Measurements from ENCODE around the gene PRXL2B.
"Not testable (repeated sequence)": the region's sequence is repeated elsewhere in the genome, so short reads cannot be mapped to it uniquely, and the experiment has no call there.

Gene PRXL2B

DNA sequence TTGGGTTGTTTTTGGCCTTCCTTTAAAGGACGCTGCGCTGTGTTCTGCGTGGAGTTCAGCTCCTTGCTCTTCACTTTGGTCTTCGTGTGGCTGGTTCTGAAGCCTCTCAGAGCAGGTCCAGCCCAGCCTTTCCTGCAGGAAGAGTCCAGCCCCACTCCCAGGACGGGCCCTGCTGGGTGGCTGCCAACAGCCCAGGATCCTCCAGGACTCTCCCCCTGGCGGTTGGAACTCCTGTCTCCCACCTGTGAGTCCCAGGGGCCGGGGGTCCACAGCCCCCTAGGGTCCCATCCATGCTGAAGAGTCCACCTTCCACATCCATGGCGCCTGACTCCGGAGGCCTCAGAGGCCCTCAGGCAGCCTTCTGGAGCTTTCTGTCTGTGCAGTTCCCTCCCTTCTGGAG is 35.0 kb upstream of the PRXL2B start:
- DNase-seq, result not testable (repeated sequence)

- DNase-seq, result no peak
These were observed 34.4 kb upstream of the PRXL2B start for GRCh38 chr1:2552189-2552588.

GRCh38 chr1:2553076-2553475 is 33.5 kb upstream of the PRXL2B start:
- DNase-seq, result not testable (repeated sequence)

- no peak for DNase-seq
These were observed 32.5 kb upstream of the PRXL2B start for GRCh38 chr1:2553871-2554620.

GRCh38 chr1:2554621-2555387 is 31.8 kb upstream of the PRXL2B start:
- DNase-seq, result peak; percentile 46 to 53

- DNase-seq, result peak; percentile 63 to 64
These were observed 30.8 kb upstream of the PRXL2B start for GRCh38 chr1:2555634-2556276.

GRCh38 chr1:2556277-2556677 is 30.3 kb upstream of the PRXL2B start, which contains the start of gene TNFRSF14:
TNFRSF14 (plus strand) TSS chr1:2556371; CDS start chr1:2556665, 294 bp downstream.
- peak; percentile 66 to 78 for DNase-seq

GRCh38 chr1:2556678-2557481 is 29.7 kb upstream of the PRXL2B start:
- peak; percentile 17 to 31 for DNase-seq

- DNase-seq, result no peak
These were observed 28.8 kb upstream of the PRXL2B start for GRCh38 chr1:2557482-2558400.

GRCh38 chr1:2558420-2558819 is 28.2 kb upstream of the PRXL2B start:
- no peak for DNase-seq

GRCh38 chr1:2558861-2559260 is 27.7 kb upstream of the PRXL2B start:
- DNase-seq, result no peak

- DNase-seq, result no peak
These were observed 26.9 kb upstream of the PRXL2B start for GRCh38 chr1:2559509-2560298.

DNA sequence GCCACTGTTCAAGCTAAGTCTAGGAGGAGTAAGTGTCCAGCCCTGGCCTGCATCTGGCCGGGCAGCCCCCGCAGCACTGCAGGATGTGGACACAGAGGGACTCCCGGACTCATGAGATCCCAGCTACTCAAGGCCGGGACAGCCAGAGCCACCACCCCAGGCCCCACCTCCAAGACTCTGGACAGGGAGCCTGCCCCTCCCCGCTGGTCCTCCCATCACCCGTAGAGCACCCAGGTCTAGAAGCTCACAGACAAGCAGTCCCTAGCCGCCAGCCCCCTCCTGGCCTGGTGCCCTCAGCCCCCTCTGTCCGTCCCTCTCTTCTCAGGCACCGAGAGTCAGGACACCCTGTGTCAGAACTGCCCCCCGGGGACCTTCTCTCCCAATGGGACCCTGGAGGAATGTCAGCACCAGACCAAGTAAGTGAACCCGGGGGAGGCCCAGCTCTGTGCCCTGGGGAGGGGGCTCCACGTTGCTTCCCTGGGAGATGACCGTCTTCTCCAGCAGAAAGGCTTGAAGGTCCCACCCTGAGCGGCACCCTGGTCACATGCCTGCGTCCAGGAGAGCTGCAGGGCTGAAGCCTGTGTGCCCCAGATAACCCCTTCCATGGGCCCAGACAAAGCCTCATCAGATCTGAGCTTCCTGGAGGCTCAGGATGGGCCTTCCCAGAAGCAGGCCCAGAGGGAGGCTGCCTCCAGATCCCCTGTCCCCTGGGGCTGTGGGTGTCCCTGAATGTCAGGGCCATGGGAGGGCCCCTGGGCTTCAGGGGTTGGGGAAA is 26.1 kb upstream of the PRXL2B start:
- no peak for DNase-seq

DNA sequence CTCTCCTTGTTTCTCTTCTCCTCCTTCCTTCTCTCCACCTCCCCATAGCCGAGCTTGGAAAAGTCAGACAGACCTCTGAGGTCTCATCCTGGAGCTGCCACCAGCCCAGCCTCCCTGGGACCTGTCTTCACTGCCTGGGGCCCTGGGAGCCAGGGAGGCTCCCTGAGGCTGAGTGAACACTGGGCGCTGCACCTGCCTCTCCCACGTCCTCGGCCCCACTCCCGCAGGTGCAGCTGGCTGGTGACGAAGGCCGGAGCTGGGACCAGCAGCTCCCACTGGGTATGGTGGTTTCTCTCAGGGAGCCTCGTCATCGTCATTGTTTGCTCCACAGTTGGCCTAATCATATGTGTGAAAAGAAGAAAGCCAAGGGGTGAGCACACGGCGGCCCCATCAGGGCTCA is 25.1 kb upstream of the PRXL2B start:
- no peak for DNase-seq

- no peak for DNase-seq
These were observed 24.4 kb upstream of the PRXL2B start for GRCh38 chr1:2561898-2562895.

- no peak for DNase-seq
These were observed 23.4 kb upstream of the PRXL2B start for GRCh38 chr1:2563205-2563604.

DNA sequence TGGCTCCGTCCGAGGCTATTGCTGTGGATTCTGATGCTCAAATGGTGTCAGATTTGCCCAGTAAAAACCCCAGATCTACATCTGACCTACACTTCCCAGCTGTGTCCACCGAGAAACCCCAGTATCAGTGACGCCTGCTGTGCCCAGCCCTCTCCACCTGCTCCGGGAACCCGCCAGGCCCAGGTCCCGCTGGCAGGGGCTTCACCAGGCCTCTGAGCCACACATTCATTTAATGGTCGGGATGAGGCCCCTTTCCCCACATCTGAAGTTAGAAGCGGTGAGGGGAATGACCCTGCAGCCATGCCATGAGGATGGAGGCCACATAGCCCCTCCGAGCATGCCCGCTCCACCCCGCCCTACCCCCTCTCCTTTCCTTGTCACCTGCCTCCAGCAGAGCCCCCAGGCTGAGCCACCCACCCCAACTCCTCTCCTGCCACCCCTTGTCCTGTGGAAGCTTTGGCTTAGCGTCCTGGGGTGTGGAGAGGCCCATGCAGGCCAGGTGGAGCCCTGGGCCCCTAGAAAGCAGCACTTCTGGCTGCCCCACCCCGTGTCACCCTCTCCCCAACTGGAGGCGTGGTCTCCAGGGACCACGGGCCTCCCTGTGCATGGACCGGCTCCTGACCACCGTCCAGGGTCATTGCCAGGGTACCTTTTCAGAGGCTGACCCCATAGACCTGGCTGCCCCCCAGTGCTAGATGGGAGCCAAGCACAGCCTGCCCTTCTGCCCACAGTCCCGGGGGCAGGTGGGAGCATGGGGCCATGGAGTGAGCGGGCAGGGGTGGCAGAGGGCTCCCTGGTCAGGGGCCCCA is 22.4 kb upstream of the PRXL2B start:
- DNase-seq, result no peak

All from stimulated activated CD4-positive, alpha-beta T cell treated with anti-CD3 and anti-CD28 coated beads, Interleukin-4, amount 100 ng/mL, for 4 hours (primary cell).